NCI-H2107 treated with DMSO at 0.1 percent for 48 hours (cell line): ENCODE measurements around the gene C9orf85.
"Not testable (repeated sequence)": the region's sequence is repeated elsewhere in the genome, so short reads cannot be mapped to it uniquely, and the experiment has no call there.

Experiments used
- DNase-seq: peaks from one replicate; lab custom pipeline; 2025; ENCODE audit not compliant: unreplicated experiment; lab: John Stamatoyannopoulos, UW

Gene C9orf85

DNA sequence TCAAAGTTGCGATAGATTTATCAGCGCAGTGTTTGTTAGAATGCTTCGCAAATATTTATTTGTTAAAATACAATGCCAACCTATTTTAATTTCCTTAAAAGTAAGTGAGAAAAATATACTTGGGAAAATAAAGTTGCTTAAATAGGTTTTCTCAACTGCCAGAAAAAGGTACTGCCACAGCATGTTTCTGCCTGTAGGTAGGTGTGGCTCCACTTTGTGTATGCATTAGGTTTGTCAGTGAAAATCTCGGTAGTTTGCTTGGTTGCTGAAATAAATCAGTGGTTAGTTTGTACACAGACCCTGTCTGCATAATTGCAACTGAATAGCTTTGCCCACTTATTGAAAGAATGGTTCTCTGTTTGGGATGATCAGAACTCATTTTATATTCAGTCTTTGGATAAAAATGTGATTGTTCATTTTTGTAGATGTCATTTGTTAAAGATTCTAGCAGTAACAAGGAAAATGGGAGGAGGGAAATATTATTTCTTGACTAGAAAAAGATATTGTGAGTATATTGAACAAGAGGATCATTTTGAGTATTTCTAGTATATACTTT is 25.7 kb downstream of the C9orf85 start:
- DNase-seq, result no peak

DNA sequence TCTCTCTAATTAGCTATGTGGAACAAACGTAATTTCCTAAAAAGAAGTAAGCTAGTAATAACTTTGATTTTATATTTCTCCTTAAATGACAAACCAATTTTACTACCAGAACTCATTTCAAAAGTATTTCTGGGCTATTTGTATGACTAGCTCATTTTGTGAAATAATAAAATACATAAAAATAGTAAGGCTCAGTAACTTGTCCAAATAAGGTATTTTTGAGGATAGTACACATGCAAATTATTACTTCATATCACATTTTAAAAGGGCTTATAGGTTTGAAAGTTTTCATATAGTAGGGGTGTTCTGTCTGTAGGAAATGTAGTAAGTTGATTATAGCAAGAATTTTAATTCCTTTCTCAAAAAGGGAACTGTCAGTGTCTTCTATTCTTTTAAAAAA is 26.5 kb downstream of the C9orf85 start:
- DNase-seq, result no peak

DNA sequence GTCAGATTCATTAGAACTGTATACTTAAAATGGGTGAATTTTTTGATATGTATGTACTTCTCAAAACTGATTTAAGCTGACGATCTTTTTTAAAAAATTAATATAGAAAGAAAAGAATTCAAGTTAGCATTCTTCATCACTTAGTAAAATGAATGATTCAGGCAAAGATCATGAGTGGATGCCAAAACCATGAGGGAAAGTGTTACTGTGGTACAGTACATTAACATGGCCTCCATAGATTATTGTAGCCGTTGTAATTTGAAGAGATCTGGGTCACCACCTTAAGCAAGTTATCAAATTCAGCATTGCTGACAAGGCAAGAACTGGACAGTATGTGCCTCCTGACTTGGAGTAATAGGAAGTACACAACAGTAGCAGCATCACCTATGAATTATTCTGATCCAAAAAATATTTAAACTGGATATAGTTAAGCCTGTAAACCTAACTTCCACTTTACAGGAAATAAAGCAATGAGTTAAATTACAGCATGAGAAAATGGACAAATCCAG is 29.7 kb downstream of the C9orf85 start:
- no peak for DNase-seq

GRCh38 chr9:71941998-71942567 is 30.6 kb downstream of the C9orf85 start:
- DNase-seq, result no peak

GRCh38 chr9:71944754-71945375 is 33.4 kb downstream of the C9orf85 start:
- no peak for DNase-seq

- DNase-seq, result not testable (repeated sequence)
Observed at GRCh38 chr9:71954652-71955051, 43.2 kb downstream of the C9orf85 start.

DNA sequence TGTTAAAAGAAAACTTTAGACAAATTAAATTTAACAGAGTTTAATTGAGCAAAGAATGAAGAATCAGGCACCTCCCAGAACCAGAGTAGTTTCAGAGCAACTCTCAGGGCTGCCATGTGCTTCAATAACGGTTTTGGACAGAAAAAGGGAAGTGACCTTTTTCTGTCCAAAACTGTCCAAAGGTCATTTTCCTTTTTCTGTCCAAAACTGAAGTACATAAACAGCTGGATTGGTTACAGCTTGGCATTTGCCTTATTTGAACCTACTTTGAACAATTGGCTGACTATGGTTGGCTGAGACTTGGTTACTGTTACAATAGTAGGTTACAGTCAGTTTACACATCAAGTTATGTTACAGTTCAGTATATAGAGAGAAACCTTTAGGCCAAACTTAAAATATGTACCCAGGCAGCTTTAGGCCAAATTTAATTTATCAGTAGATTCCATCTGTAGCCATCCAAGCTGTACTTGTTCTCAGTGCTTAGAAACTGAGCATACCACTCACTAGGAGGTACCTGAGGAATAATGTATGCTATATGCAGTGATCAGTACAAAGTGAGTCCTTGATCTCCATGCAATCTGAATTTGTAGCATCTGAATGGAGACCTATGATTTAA is 44.0 kb downstream of the C9orf85 start:
- DNase-seq, result no peak

DNA sequence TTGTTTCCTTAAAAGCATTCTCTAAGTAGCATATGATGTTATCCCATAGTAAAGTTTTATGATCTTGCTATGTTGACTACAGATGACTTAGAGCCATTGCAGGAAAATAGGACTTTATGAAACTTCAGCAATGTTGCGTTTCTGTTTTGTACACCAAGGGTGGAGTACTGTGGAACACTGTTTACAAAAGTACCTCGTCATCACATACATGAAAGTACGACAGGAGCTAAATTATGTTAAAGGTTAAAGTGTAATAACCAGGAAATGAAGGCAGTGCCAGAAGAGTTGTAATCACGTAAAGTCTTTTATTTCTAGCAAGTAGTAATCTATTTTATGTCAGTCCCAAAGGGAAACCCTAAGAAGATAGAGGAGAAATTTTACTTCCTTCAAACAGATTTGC is 50.9 kb downstream of the C9orf85 start:
- no peak for DNase-seq

DNA sequence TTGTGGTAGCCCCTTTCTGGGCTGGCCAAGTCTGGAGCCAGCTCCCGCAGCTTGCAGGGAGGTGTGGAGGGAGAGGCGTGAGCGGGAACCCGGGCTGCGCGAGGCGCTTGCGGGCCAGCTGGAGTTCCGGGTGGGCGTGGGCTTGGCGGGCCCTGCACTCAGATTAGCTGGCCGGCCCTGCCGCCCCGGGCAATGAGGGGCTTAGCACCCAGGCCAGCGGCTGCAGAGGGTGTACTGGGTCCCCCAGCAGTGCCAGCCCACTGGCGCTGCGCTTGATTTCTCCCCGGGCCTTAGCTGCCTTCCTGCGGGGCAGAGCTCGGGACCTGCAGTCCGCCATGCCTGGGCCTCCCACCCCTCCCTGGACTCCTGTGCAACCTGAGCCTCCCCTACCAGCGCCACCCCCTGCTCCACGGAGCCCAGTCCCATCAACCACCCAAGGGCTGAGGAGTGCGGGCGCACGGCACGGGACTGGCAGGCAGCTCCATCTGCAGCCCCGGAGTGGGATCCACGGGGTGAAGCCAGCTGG is 52.1 kb downstream of the C9orf85 start:
- not testable (repeated sequence) for DNase-seq

DNA sequence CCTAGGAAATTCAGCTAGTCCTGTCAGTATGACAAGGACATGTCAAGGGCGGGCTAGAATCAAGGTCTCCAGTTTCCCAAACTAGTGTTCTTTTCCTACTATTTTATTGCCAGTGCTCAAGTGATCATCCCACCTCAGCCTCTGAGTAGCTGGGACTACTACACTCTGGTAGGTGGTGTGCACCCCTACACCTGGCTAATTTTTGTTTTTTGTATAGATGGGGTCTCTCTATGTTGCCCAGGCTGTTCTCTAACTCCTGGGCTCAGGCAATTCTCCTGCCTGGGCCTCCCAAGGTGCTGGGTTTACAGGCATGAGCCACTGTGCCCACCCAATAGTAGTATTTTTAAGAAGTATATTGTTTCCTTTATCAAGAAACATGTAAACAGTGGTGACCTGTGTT is 54.0 kb downstream of the C9orf85 start:
- DNase-seq, result no peak

GRCh38 chr9:71966601-71967000 is 55.2 kb downstream of the C9orf85 start:
- no peak for DNase-seq

DNA sequence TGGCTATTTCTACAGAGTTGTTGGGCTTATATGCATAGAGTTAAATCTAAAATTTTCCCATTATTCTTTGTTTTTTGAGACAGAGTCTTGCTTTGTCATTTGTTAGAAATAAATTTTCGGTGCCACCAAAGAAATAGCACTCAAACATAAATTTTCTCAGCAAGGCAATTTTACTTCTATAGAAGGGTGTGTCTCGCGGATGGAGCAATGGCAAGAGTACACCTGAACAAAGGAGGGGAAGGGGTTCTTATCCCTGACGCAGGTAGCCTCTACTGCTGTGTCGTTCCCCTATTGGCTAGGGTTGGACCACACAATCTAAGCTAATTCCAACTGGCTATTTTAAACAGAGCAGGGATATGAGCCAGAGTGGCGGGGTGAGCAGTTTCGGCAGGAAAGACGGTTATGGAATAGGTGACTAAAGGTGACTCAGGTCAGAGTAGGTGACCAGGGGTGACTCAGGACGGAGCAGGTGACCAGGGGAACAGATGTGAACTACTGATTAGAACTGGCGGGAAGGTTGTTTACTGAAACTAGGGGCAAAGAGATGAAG is 57.2 kb downstream of the C9orf85 start:
- DNase-seq, result no peak

GRCh38 chr9:71975833-71976232 is 64.4 kb downstream of the C9orf85 start:
- no peak for DNase-seq

DNA sequence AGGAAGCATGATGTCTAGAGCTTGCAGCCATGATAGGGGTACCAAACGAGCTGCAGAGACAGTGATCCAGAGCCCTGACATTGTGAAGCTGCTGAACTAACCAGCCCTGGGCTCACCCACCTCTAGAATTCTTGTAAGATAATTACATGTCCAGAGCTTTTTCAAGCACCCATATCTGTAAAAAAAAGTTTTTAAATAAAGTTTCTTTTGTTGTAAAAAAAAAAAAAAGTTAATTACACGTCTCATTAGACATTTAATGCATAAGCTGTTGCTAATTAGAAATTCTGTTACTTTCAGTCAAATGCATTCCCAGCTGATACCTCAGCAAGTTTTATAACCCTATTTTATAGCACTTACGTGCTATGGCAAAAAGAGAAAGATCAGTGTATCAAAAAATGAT is 65.6 kb downstream of the C9orf85 start:
- DNase-seq, result no peak

DNA sequence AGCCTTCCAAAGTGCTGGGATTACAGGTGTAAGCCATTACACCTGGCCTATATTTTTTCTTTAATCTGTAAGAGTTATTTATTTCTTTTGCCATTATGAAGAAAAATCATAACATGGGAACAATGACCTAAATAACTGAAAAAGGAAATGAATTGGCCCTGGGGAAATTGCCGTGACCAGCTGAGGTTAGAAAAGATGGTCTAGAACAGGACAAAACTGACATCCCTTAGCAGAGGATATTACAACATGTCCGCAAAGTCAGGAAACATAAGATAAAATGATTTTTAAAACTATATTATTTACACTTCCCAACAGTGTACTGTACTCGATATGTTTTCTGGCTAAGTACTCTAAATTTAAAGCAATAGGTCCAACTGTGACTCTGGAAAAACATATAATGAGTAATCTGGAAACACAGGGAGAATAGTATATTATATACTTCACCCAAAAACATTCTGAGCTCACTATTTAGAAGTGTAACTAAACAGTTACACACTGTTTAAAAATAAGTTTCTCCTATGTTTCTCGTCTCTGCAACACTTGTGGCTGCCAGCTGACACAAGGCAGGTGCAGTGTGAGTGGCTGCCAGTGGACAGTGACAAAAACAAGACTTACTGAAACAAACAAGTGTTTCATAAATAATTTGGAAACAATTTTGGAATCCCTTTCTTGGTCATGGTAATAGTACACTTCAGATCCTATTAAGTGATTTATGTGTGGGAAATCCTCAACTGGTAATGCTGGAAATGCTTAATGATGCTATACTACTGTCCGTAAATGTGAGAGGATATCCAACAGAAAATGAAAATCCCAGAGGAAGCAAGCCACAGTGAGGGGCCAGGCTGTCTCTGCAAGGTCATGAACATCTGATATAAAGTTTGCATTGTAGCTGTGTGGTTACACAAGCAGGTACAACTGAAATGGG is 69.1 kb downstream of the C9orf85 start:
- no peak for DNase-seq

DNA sequence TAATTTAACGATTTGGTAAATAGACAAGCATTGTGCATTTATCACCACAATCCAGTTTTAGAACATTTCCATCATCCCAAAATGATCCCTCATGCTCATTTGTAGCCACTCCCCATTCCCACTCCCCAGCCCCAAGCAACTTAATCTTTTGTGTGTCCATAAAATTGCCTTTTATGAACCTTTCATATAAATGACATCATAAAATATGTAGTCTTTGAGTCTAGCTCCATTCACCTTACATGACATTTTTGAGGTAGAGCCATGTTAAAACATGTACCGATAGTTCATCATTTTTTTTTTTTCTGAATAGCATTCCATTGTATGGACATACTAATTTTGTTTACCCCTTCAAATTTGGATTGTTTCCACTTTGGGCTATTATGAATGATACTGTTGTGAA is 70.5 kb downstream of the C9orf85 start:
- DNase-seq, result no peak

- no peak for DNase-seq
Observed at GRCh38 chr9:71984403-71984802, 73.0 kb downstream of the C9orf85 start.

GRCh38 chr9:71984831-71985281 is 73.4 kb downstream of the C9orf85 start:
- DNase-seq, result no peak

DNA sequence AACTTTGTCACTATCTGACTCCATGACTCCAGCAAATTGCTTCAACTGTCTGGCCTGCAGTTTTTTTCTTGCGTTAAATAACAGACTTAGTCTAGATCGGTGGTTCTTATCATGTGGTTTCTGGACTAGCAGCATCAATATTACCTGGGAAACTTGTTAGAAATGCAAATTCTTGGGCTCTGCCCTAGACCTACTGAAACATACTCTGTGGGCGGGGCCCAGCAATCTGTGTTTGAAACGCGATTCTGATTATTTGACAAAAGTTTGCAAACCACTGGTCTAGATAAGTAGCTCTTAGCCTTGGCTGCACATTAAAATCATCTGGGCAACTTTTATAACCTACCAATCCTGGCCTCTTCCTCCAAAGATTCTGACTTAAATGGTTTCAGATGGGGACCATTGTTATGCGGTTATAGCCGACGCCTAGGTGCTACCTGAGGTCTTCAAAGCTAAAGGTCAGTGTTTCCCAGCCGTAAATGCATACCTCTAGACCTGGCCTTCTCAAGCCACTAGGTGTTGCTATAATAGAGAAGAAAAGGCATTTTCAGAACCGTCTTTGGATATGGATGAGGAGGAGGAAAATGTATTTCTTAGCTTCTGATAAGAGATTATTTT is 74.0 kb downstream of the C9orf85 start:
- DNase-seq, result no peak

- DNase-seq, result no peak
Observed at GRCh38 chr9:71986900-71987299, 75.5 kb downstream of the C9orf85 start.
